A673 (cell line): ENCODE results near the gene BST2. TPM values are rescaled to one million over a fixed set of nuclear protein-coding genes. Genes with fewer than 3 reads are reported as not detected.

Source experiments
- BruUV-seq: library from RNA; stranded (reverse); fragments of 400-500 nt; replicated peaks from 2 replicates; lab custom pipeline; 2021; lab: Mats Ljungman, UMichigan
- CTCF ChIA-PET: fragments of 300-600 bp; sonication (Branson Sonifier 250); formaldehyde crosslinking; loops from one replicate; lab custom pipeline; 2022; ENCODE audit warnings: antibody characterized with exemption; lab: Charles Lee
- POLR2A ChIA-PET: fragments of 300-600 bp; sonication (Branson Sonifier 250); formaldehyde crosslinking; loops from one replicate; lab custom pipeline; 2022; ENCODE audit warnings: antibody characterized with exemption; ENCODE audit not compliant: low non-redundant PET; lab: Charles Lee
- DNase-seq: peaks from one replicate; pipeline ENCODE4 v3.0.0-alpha.2; 2015; ENCODE audit warnings: low spot score
- H3K27ac ChIP-seq: fragments of 200-600 bp; sonication (generic); 2 replicates; pipeline ENCODE4 v1.5.1; 2016; ENCODE audit warnings: mixed run types, low read depth, mild to moderate bottlenecking, mixed read lengths, antibody characterized with exemption, low read length; ENCODE audit not compliant: poor library complexity, severe bottlenecking
- H3K27me3 ChIP-seq: fragments of 200-600 bp; sonication (generic); replicated peaks from 2 replicates; pipeline ENCODE4 v1.6.1; 2017; ENCODE audit warnings: mixed run types, low read depth, mild to moderate bottlenecking, mixed read lengths, antibody characterized with exemption, low read length; ENCODE audit not compliant: insufficient read depth, poor library complexity
- H3K36me3 ChIP-seq: fragments of 200-600 bp; sonication (generic); 2 replicates; pipeline ENCODE4 v1.6.1; 2016; ENCODE audit warnings: mixed run types, mild to moderate bottlenecking, mixed read lengths, antibody characterized with exemption, low read length; ENCODE audit not compliant: insufficient read depth, poor library complexity, severe bottlenecking
- H3K4me1 ChIP-seq: fragments of 200-600 bp; sonication (generic); 2 replicates; pipeline ENCODE4 v1.6.1; 2017; ENCODE audit warnings: mixed run types, mild to moderate bottlenecking, mixed read lengths, antibody characterized with exemption, low read length; ENCODE audit not compliant: insufficient read depth, poor library complexity, severe bottlenecking
- H3K4me3 ChIP-seq: fragments of 200-600 bp; sonication (generic); 2 replicates; pipeline ENCODE4 v1.5.1; 2016; ENCODE audit warnings: low read depth, mixed run types, mild to moderate bottlenecking, mixed read lengths, low read length; ENCODE audit not compliant: poor library complexity, severe bottlenecking
- H3K9me3 ChIP-seq: fragments of 200-600 bp; sonication (generic); 2 replicates; pipeline ENCODE4 v1.6.1; 2016; ENCODE audit warnings: mixed run types, low read depth, mild to moderate bottlenecking, mixed read lengths, antibody characterized with exemption, low read length; ENCODE audit not compliant: poor library complexity, severe bottlenecking
- CTCF ChIP-seq: fragments of 300-800, 200-600 bp; sonication (generic); conservative IDR thresholded peaks from 2 replicates; pipeline ENCODE4 v1.5.1; 2017; ENCODE audit warnings: low read depth, mild to moderate bottlenecking, antibody characterized with exemption, low read length, moderate library complexity, mixed read lengths
- EZH2 ChIP-seq: fragments of 200-600 bp; sonication (generic); IDR thresholded peaks from 2 replicates; pipeline ENCODE4 v1.6.1; 2017; ENCODE audit warnings: borderline replicate concordance, low read depth, mild to moderate bottlenecking, mixed read lengths, antibody characterized with exemption, low read length; ENCODE audit not compliant: poor library complexity, severe bottlenecking
- intact Hi-C: fragments of 100-400 bp; cut with micrococcal nuclease; formaldehyde crosslinking; loops from one replicate; pipeline ENCODE4 v1.10.0; 2022; ENCODE audit not compliant: unreplicated experiment
- total RNA-seq: library from RNA; stranded (reverse); gene quantifications from 2 replicates; pipeline ENCODE4 v1.2.3, GENCODE V29; 2021

The BST2 gene
- total RNA-seq, 1 experiment from 2014 or later = 1.3 TPM

- POLR2A ChIA-PET = no interaction called here
- CTCF ChIA-PET = interaction anchor here (1.5 kb wide), 1 partner anchor 538 kb away, joined by 3 read pairs; the partner anchor contains the start of gene CCDC124
- H3K27ac ChIP-seq = no peak overlapping the region
- TF ChIP-seq EZH2 (no peak), CTCF (peak; percentile 82)
- no peaks in the 10 kb centered on the region for H3K27me3 ChIP-seq
- intact Hi-C loops = loop anchor here (2.0 kb wide), 1 partner anchor 72 kb away; no protein-coding TSS in a partner anchor
- H3K4me3 ChIP-seq = no peak overlapping the region
- no TSS peak for BruUV-seq
- H3K9me3 ChIP-seq = no peaks in the 10 kb centered on the region
- H3K36me3 ChIP-seq = no peaks in the 10 kb centered on the region
- peak; percentile 84 for DNase-seq
- H3K4me1 ChIP-seq = peaks cover 5% of the 10 kb centered on the region
Observed at GRCh38 chr19:17394891-17395415, 10.5 kb downstream of the BST2 start.

- ChIA-PET CTCF (interaction anchor here (1.4 kb wide), 1 partner anchor 73 kb away, joined by 3 read pairs; no protein-coding TSS in a partner anchor), POLR2A (no interaction called here)
- Histone ChIP-seq H3K4me3 (no peak within 1 kb of the TSS), H3K4me1 (peaks cover 5% of the 10 kb centered on the region), H3K27ac (no peak within 1 kb of the TSS), H3K9me3 (no peaks in the 10 kb centered on the region), H3K36me3 (no peaks in the 10 kb centered on the region), H3K27me3 (no peaks in the 10 kb centered on the region)
- intact Hi-C loops = loop anchor here (2.0 kb wide), 1 partner anchor 73 kb away; no protein-coding TSS in a partner anchor
- TF ChIP-seq EZH2 = no peak
- TF ChIP-seq CTCF = no peak
- no TSS peak for BruUV-seq
- no peak for DNase-seq
Observed at GRCh38 chr19:17393914-17394313, 11.5 kb downstream of the BST2 start, which contains the start of gene CCDC194. TSS of gene CCDC194 (minus strand) at chr19:17394196. CDS start at chr19:17394158, 38 bp downstream.

GRCh38 chr19:17393002-17393401 is 12.4 kb downstream of the BST2 start:
- ChIA-PET POLR2A (no interaction called here), CTCF (interaction anchor here (1.4 kb wide), 1 partner anchor 73 kb away, joined by 3 read pairs; no protein-coding TSS in a partner anchor)
- H3K27me3 ChIP-seq = no peaks in the 10 kb centered on the region
- no peak overlapping the region for H3K4me3 ChIP-seq
- DNase-seq = no peak
- intact Hi-C loops = no loop called here
- H3K27ac ChIP-seq = no peak overlapping the region
- BruUV-seq = no TSS peak
- peaks cover 5% of the 10 kb centered on the region for H3K4me1 ChIP-seq
- TF ChIP-seq EZH2 (no peak), CTCF (no peak)
- H3K36me3 ChIP-seq = no peaks in the 10 kb centered on the region
- H3K9me3 ChIP-seq = no peaks in the 10 kb centered on the region
